Hematopoietic multipotent progenitor cell treated with erythropoietin and hydrocortisone succinate and interleukin-3 and kit ligand, for 17 days (in vitro differentiated cells): ENCODE measurements around the gene CXXC5.
"Not testable (repeated sequence)": the region's sequence is repeated elsewhere in the genome, so short reads cannot be mapped to it uniquely, and the experiment has no call there.

ENCODE experiments used
- DNase-seq: peaks from one replicate; pipeline ENCODE4 v3.0.0-alpha.2; 2015; ENCODE audit warnings: low spot score

The CXXC5 gene

DNA sequence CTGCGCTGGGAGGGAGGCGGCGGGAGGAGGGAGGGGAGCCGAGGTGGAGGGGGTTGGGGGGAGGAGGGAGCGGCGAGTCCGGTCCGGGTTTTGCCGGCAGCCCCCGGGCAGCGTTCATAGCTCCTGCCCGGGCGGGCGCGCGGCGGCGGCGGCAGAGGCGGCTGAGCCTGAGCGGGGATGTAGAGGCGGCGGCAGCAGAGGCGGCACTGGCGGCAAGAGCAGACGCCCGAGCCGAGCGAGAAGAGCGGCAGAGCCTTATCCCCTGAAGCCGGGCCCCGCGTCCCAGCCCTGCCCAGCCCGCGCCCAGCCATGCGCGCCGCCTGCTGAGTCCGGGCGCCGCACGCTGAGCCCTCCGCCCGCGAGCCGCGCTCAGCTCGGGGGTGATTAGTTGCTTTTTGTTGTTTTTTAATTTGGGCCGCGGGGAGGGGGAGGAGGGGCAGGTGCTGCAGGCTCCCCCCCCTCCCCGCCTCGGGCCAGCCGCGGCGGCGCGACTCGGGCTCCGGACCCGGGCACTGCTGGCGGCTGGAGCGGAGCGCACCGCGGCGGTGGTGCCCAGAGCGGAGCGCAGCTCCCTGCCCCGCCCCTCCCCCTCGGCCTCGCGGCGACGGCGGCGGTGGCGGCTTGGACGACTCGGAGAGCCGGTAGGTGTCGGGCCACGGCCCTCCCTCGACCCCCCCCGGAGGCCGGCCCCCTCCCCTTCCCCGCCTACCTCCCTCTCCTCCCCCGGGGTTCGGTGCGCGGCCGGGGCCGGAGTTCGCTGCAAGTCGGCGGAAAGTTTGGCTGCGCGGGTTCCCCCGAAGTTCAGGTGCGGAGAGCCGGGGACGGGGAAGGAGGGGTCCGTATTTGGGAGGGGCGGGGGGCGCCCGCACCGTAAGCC is at the start of gene CXXC5:
Gene CXXC5, plus strand, starts transcription at position 145 of the 877 bp plus-strand sequence. CDS start 32,175 bp downstream, outside the sequence.
- DNase-seq: peak; percentile 32

DNA sequence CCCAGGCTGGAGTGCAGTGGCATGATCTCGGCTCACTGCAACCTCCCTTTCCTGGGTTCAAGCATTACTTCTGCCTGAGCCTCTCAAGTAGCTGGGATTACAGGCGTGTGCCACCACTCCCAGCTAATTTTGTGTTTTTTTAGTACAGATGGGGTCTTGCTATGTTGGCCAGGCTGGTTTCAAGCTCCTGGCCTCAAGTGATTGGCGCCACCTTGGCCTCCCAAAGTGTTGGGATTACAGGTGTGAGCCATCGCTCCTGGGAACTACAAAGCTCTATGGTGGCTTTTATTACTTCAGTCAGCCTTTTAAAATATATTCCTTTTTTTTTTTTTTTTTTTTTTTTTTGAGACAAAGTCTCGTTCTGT is 49.6 kb upstream of the CXXC5 start:
- not testable (repeated sequence) for DNase-seq

DNA sequence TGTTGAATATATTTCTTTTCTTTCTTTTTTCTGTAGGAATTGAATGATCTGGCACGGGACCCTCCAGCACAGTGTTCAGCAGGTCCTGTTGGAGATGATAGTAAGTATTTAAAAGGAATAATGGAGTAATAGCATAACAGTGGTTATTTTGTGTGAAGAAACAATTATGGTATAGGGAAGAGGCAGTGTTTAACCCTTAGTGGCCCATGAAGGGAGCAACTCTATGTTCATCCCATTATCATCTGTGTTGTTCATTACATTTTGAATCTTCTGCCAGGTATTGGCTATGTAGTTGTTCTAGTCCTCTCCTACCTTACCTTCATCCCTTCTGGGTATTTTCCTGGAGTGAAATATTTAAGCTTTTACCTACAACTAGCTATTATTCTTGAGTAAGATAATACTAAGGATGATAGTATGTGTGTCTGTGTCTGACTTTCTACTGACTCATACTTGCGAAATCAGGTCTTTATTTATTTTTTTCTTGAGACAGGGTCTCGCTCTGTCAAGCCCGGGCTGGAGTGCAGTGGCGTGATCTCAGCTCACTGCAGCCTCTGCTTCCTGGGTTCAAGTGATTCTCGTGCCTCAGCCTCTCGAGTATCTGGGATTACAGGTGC is 47.7 kb upstream of the CXXC5 start:
- DNase-seq: no peak

DNA sequence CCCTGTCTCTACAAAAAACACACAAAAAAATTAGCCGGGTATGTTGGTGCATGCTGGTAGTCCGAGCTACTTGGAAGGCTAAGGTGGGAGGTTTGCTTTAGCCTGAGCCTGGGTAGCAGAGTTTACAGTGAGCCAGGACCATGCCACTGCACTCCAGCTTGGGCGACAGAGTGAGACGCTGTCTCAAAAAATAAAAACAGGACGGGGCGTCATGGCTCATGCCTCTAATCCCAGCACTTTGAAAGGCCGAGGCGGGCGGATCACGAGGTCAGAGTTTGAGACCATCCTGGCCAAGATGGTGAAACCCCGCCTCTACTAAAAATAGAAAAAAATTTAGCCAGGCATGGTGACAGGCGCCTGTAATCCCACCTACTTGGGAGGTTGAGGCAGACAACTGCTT is 46.7 kb upstream of the CXXC5 start:
- DNase-seq: no peak

DNA sequence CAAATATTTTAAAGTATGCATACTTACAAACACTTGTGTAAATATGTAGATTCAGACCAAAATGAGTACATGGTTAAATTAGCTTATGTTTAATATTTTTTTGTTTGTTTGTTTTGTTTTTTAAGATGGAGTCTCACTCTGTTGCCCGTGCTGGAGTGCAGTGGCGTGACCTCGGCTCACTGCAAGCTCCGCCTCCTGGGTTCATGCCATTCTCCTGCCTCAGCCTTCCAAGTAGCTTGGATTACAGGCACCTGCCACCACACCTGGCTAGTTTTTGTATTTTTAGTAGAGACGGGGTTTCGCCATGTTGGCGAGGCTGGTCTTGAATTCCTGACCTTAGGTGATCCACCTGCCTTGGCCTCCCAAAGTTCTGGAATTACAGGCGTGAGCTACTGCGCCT is 46.2 kb upstream of the CXXC5 start:
- DNase-seq: not testable (repeated sequence)

DNA sequence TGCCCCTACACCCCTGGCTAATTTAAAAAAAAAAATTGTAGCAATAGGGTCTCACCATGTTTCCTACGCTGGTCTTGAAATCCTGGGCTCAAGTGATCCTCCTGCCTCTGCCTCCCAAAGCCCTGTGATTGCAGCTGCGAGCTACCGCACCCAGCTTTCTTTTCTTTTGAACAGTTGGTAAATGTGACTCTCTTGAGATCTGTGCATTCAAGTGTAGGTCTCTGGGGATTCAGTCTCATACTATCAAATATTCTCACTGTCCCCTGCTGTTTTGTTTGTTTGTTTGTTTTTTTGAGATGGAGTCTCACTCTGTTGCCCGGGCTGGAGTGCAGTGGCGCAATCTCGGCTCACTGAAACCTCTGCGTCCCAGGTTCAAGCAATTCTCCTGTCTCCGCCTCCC is 42.3 kb upstream of the CXXC5 start:
- no peak for DNase-seq

DNA sequence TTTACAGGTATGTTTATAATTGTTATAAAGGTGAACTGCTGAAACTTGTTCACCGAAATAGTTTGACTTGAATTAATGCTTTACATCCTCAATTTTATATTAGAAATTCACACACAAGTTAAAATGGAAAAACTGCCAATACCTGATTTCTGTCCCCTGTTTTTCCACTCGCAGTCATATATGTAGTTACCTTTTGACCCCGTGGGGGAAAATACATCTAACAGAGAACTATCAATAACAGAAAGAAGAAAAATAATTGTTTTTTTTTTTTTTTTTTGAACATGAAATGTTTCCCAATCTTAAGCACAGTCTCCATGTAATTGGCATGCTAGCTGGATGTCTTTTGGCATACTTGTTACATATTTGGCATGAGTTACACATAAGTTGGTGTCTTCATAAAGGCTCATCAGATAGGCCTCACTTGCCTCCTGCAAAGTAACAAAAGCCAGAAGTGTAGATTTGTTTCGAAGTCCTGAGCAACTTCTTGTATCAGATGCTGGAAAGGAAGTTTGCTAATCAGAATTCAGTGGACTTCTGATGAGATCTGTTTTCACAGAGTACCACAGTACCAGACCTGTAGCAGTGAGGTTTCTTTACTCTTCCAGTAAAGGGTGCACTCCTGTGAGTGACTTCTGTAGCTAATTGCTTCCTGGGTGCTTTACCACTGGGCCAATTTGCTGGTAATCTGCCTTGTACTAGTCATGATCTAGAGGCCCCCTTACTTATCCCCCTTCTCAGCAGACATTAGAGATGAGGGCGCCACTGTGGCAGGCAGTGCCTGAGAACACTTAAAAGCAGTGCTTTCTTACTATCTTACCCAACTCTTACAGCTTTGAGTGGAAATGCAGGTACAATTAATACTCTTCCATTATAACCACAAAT is 36.2 kb upstream of the CXXC5 start:
- peak; percentile 2 for DNase-seq

DNA sequence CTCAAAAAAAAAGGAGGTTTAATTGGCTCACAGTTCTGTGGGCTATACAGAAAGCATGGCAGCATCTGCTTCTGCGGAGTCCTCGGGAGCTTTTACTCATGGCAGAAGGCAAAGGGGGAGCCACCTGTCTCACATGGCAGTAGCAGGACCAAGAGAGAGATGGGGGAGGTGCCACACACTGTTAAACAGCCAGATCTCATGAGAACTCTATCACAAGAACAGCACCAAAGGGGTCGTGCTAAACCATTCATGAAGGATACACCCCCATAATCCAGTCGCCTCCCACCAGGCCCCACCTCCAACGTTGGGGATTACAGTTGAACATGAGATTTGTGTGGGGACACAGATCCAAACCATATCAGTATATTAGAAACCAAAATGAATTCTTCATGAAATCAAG is 28.3 kb upstream of the CXXC5 start:
- DNase-seq: no peak

DNA sequence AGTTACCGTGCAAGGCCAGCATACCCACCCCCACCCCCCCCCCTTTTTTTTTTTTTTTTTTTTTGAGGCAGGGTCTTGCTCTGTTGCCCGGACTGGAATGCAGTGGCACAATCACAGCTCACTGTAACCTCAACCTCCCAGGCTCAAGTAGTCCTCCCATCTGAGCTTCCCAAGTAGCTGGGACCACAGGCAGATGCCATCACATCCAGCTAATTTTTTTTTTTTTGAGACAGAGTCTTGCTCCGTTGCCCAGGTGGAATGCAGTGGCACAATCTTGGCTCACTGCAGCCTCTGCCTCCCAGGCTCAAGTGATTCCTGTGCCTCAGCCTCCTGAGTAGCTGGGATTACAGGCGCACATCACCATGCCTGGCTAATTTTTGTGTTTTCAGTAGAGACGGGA is 22.8 kb upstream of the CXXC5 start:
- not testable (repeated sequence) for DNase-seq

DNA sequence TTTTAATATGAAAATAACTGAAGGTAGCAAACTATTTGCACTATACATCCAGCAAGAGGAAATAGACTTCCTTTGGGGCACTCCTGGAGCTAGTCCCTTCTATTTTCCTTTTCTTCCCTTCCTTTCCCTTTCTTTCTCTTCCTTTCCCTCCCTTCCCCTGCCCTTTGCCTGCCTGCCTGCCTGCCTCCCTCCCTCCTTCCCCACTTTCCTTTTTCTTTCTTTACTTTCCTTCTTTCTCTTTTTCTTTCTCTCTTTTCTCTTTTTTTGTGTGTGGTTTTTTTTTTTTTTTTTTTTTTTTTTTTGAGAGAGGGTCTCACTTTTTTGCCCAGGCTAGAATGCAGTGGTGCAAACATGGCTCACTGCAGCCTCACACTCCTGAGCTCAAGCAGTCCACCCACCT is 17.3 kb upstream of the CXXC5 start:
- DNase-seq: no peak

DNA sequence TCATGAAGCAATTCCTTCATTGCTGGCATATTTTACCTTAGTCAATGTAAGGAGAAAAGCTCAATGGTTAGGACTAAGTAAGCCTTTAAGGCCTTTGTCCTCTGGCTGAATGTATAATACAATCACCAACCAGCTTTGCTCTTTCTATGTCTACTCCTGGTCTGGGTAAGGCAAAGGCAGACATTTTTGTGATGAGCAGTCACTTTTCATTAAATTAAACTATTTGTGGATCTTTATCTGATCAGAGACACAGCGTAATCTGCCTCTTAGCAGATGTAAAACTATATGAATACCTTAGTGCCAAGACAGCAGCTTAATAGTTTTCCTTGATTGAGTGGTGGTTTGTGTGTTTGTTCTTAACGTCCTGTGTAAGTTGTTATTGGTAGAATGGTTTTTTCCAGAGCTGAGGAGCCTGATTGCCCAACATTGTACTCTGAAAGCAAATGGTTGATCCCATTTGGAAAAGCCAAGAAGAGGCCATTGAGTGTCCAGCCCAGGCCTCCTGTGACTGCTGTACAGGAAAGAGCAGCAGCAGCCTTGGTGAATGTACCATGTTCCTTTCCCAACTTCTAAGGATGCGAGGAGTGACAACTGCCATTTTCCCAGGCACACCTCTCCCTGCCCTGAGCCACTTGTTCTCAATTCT is 16.5 kb upstream of the CXXC5 start:
- no peak for DNase-seq

DNA sequence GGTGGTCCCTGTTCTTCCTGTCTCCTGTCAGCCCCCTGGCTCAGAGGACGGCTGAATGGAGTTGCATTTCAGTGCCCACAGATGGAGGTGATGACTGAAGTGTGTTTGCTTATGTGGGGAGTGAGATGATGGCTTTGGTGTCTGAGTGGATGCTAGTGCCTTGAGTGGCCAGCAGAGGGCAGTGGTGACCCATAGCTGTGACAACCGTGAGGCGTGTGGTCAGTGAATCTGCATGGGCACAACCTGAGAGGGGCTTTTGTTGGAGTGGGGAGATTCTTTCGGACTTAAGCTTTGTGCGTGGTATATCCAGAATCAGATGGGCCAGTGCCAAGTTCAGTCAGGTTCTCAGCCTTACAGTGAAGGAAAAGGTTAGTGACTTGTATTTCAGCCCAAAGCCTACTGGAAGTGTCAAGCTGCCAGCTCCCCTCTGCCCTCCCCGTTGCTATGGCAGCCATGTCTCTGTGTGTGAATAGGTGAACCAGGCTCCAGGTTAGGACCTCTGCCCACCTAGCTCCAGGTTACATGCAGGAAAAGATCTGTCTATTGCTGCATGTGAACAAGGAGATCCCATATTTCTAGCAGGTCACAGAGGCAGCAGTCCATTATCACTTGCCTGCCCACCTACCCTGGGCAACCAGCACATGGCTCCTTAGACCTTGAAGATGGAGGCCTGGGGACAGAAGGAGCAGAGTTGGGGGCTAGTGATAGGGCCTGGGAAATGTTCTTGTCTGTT is 14.7 kb upstream of the CXXC5 start:
- peak; percentile 85 for DNase-seq

DNA sequence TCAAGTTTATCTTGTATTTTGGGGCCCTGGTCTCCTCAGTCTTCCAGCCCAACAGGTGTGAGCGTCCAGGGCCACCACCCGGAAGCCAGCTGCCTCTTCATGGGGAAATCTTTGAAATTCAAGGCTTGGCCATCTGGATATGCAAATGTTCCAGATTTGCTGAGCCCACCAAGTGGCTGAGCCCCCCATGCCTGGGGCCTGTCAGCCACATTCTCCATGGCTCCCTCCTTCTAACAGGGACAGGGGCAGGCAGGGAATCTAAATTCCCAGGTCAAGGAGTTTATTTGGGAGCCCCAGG is 14.2 kb upstream of the CXXC5 start:
- DNase-seq: no peak

DNA sequence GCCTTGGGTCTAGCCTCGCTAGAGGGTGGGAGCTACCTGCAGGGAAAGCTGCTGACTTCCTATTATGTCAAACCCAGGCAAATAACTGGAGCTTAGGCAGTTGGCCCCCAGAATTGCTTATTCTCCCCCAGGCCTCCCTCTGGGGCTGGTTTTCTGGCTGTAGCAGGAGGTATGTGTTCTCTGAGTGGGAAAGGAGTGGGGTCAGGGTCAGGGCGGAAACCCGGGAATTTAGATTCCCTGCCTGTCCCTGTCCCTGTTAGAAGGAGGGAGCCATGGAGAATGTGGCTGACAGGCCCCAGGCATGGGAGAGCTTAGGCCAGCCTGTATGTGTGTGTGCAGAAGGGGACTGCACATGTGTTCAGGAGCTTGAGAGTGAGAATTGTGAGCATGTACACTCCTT is 13.6 kb upstream of the CXXC5 start:
- DNase-seq: no peak

DNA sequence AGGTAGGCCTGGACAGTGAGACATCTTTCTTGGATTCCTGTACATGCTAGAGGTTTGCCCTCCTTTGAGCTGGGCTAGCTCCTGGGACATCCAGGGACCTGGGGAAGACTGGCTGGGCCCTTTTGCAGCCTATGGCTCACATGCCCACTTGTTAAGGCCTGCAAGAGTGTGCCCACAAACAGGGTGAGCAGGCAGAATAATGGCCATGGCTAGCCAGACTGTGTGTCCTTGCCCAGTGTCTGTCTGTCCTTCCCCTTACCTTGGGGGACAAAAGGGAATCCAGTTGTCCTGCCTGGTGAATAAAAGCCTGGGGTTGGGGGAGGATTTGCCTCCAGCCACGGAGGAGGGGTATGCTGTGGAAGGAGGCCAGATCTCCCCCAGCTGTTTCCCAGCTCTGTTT is 13.0 kb upstream of the CXXC5 start:
- DNase-seq: no peak

DNA sequence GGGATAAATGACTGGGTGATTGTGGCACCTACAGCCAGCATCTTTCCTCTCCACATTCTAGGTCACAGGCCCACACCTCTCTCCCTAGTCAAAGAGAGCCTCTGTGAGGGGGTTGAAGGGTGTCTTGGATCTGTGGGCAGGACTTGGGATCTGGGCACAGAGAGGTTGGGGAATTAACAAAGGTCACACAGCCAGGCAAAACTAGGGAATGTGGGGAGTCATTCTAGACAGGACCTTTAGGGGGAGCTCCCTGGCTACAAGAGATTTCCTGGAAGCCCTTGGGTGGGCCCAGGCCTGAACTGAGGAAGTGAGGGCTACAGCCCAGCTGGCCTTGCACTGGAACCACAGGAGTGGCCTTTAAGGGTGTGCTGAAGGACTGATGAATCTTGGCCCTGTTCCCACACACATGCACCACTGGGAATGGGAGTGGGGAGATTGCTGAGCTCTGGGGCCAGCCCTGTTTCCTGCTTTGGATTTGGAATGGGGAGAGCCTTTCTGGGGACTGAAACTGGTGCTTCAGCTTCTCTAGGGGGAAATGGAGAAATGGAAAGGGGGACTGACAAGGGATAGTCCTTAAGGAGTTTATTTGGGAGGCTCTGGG is 12.4 kb upstream of the CXXC5 start:
- peak; percentile 67 for DNase-seq

DNA sequence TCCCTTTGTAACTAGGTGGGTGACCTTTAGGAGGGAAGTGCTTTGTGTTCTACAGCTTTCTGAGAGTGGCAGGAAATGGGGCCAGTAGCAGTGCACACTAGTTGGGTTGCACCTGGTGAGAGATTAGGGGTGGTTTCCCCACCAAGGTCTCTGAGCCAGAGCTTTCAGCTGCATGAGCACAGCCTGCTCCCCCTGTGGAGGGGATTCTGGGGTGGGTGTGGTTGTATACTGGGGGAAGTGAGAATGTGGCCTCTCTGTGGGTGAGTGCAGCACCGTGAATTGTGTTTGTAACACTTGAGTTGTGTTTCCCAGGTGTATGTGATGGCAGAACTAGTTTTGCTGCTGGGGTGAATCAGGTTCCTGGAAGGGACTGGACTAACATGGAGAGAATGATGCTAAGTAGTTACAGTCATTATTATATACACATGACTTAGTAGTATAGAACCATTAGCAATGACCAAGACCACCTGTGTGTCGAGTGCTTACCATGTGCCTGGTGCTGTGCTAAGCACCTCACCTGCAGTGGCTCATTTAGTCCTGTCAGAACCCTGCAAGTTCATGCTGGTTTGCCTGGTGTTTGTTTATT is 11.8 kb upstream of the CXXC5 start:
- no peak for DNase-seq

DNA sequence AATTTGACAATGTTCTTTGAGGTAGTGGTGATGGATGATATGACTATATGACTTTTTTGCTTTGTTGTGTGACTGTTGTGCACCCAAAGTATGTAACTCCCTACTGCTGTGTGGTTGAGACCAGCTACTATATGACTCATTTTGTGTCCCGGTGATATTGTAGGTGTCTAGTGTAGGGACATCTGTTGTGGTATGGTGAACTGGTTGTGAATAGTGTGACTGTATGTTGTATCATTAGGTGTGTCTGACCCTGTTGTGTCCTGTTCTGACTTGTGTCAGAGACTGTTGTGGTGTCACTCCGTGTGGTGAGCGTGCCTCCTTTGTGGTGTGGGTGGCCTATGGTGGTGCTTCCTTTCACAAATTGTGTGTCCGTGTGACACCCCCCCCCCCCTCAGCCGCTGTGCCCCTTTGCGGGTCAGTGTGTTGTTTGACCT is 11.2 kb upstream of the CXXC5 start:
- DNase-seq: peak; percentile 48

DNA sequence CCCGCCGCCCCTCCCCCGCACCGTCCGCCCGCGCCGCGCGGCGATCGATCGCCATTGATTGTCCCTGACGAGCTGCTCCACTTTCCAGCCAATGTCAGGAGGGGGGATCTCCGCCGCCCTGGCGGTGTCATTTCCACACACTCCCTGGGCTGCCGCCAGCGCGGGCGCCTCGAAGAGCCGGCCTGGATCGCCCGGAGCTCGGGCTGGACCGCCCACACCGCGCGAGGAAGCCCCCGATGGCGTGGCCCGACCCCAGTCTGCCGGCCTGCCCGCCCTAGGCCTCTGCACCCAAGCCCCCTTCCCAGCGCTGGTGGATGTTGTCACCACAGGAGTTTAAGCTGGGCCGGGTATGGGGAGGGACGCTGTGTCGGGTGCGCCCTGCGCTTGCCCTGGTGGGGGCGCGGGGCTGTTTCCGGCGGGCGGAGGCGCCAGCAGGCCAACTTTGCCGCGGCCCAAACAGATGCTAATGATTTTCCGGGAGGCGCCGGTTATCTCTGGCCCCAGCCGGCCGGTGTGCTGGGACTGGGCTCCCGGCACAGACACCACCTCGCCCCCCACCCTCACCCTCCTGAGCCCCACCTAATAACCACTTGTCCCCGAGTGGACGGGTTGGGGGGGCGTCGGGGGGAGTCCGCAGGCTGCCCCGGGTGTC is 10.6 kb upstream of the CXXC5 start:
- peak; percentile 75 for DNase-seq

DNA sequence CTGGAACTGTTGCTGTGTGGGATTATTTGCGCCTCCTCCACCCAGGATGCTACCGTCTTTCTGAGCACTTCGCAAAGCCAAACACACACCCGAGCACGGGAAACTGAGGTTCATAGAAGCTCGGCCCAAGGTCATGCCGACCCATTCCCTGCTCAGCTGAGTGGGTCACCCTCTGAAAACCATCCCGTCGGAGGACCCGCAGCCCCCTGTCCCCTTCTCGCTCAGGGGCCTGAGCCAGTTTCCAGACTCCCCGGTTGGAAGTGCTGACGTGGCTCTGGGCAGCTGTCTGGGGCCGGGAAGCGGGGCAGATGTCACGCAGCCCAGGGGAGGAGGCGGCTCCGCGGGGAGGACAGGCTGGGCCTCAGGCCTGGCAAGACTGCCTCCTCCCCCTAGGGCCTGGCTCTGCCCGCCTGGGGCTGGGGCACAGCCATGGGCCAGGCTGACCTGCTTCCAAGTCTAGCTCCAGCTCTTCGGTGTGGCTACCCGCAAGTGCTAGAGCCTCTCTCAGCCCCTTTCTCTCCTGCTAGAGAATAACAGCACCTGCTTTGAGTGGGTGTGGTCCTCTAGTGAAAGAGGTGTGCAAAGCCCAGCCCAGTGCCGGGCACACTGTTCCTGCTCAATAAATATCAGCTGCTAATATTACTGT is 9.9 kb upstream of the CXXC5 start:
- peak; percentile 66 for DNase-seq
